ENCODE data around the gene MRC2. TPM values are rescaled to one million over a fixed set of nuclear protein-coding genes. Genes with fewer than 3 reads are reported as not detected.

Gene MRC2
- total RNA-seq, 2 donors from 2014 or later = 7.0 to 22.1 TPM

DNA sequence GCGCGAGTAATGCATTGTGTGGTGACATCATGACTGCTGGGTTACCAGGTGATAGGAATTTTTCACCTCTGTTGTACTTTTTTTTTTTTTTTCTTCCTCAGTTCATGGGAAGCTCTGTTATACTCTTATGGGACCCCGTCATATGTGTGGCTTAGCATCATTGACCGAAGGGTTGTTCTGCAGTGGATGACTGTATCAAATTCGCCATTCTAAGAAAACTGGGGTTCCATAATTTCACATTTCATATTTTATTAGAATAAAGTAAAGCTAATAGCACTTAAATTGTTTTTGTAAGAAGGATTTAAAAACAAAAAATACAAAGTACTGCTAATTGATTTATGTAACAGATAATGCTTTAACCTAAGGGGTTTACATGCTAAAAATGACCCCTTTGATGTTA is 32.0 kb upstream of the MRC2 start:
- intact Hi-C loops (cut with DNase I) = no loop called here
- Histone ChIP-seq H3K36me3 (replicated peaks in 1 of 2; ENCODE audit: insufficient read depth in 1 of 2, low read depth in 2 of 2) (peaks cover 0 to 15% of the 10 kb centered on the region in 2 donors), H3K9me3 (no peaks in the 10 kb centered on the region), H3K4me3 (no peak overlapping the region), H3K27ac (no peak overlapping the region), H3K27me3 (no peaks in the 10 kb centered on the region), H3K4me1 (no peaks in the 10 kb centered on the region)
- DNase-seq = no peak
- no peak for ATAC-seq
- TF ChIP-seq, protein P1, sequence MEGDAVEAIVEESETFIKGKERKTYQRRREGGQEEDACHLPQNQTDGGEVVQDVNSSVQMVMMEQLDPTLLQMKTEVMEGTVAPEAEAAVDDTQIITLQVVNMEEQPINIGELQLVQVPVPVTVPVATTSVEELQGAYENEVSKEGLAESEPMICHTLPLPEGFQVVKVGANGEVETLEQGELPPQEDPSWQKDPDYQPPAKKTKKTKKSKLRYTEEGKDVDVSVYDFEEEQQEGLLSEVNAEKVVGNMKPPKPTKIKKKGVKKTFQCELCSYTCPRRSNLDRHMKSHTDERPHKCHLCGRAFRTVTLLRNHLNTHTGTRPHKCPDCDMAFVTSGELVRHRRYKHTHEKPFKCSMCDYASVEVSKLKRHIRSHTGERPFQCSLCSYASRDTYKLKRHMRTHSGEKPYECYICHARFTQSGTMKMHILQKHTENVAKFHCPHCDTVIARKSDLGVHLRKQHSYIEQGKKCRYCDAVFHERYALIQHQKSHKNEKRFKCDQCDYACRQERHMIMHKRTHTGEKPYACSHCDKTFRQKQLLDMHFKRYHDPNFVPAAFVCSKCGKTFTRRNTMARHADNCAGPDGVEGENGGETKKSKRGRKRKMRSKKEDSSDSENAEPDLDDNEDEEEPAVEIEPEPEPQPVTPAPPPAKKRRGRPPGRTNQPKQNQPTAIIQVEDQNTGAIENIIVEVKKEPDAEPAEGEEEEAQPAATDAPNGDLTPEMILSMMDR (IDR thresholded peaks at IDR 0.05) = no peak
- no peak for TF ChIP-seq POLR2A (IDR thresholded peaks at IDR 0.05)
- 97% methylated on average over 5 of the region's 5 CpGs for WGBS, 2 donors

DNA sequence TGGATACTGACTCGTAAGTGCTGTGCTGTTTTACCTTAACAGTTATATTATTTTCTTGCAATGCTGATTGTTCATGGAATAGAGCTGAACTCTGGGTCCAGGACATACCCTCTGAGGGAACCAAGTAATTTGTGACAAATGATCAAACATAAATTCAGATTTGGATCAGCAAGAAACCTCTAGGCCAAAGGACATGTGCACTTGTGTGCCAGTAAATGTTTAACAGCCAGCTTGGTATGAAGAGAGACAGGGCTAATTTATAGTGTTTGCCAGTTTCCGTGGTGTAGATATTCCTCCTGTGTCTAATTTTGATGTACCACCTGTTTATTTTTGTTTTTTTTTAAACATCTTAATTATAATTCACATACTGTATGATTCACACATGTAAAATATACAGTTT is 30.8 kb upstream of the MRC2 start:
- no peaks in the 10 kb centered on the region for H3K4me1 ChIP-seq
- DNase-seq = no peak
- no peaks in the 10 kb centered on the region for H3K9me3 ChIP-seq
- no peak overlapping the region for H3K27ac ChIP-seq
- ATAC-seq = no peak
- 92 to 98% methylated on average over 2 of the region's 2 CpGs for WGBS, 2 donors
- intact Hi-C loops (cut with DNase I) = no loop called here
- no peak overlapping the region for H3K4me3 ChIP-seq
- H3K36me3 ChIP-seq (replicated peaks in 1 of 2; ENCODE audit: insufficient read depth in 1 of 2, low read depth in 2 of 2) = peaks cover 0 to 15% of the 10 kb centered on the region in 2 donors
- no peak for TF ChIP-seq POLR2A (IDR thresholded peaks at IDR 0.05)
- TF ChIP-seq, protein P1 (IDR thresholded peaks at IDR 0.05) = no peak
- H3K27me3 ChIP-seq = no peaks in the 10 kb centered on the region

DNA sequence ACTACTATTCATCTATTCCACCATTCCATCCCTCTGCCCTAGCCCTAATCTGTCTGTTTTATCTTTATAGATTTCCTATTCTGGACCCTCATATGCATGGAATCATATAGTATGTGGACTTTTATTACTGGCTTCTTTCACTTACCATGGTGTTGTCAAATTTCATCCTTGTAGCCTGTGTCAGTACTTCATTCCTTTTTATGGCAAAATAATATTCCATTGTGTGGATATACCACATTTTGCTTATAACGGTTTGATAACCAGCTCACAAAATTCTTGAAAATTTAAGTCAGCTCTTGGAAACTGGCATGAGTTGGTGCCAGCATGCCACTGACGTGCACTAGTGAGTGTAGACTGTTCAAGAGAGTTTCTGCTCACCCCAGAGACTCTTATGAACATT is 30.3 kb upstream of the MRC2 start:
- no peak for TF ChIP-seq POLR2A (IDR thresholded peaks at IDR 0.05)
- TF ChIP-seq, protein P1 (IDR thresholded peaks at IDR 0.05) = no peak
- Histone ChIP-seq H3K4me1 (no peaks in the 10 kb centered on the region), H3K4me3 (no peak overlapping the region), H3K27ac (no peak overlapping the region), H3K36me3 (replicated peaks in 1 of 2; ENCODE audit: insufficient read depth in 1 of 2, low read depth in 2 of 2) (peaks cover 0 to 15% of the 10 kb centered on the region in 2 donors), H3K27me3 (no peaks in the 10 kb centered on the region), H3K9me3 (no peaks in the 10 kb centered on the region)
- intact Hi-C loops (cut with DNase I) = no loop called here
- no peak for DNase-seq
- 96 to 98% methylated on average over 2 of the region's 2 CpGs for WGBS, 2 donors
- ATAC-seq = no peak

DNA sequence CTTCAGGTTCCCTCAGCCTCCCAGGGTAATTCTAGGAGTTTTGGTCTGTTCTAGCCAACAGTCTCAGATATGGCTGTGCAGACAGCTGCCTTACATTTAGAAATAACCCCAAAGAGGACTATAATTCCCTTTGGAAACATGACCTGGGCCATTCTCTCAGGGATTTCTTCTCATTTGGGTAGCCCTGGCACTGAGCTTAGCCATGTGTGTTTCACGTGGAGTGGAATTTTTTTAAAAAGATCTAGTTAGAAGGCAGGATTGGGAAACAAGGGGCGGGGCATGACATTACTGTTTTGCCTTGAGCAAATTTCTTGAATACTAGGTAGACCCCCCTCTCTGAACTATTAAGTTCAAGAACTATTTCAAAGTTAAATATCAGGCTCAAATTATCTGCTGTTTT is 29.6 kb upstream of the MRC2 start:
- Histone ChIP-seq H3K4me1 (no peaks in the 10 kb centered on the region), H3K36me3 (replicated peaks in 1 of 2; ENCODE audit: insufficient read depth in 1 of 2, low read depth in 2 of 2) (peaks cover 0 to 15% of the 10 kb centered on the region in 2 donors), H3K27me3 (no peaks in the 10 kb centered on the region), H3K4me3 (no peak overlapping the region), H3K27ac (no peak overlapping the region), H3K9me3 (no peaks in the 10 kb centered on the region)
- WGBS, 2 donors = 85 to 88% methylated on average over 2 of the region's 2 CpGs
- no peak for TF ChIP-seq POLR2A (IDR thresholded peaks at IDR 0.05)
- TF ChIP-seq, protein P1 (IDR thresholded peaks at IDR 0.05) = no peak
- DNase-seq (peak in 1 of 4 donors; percentile 14), ATAC-seq (no peak)
- intact Hi-C loops (cut with DNase I) = no loop called here

DNA sequence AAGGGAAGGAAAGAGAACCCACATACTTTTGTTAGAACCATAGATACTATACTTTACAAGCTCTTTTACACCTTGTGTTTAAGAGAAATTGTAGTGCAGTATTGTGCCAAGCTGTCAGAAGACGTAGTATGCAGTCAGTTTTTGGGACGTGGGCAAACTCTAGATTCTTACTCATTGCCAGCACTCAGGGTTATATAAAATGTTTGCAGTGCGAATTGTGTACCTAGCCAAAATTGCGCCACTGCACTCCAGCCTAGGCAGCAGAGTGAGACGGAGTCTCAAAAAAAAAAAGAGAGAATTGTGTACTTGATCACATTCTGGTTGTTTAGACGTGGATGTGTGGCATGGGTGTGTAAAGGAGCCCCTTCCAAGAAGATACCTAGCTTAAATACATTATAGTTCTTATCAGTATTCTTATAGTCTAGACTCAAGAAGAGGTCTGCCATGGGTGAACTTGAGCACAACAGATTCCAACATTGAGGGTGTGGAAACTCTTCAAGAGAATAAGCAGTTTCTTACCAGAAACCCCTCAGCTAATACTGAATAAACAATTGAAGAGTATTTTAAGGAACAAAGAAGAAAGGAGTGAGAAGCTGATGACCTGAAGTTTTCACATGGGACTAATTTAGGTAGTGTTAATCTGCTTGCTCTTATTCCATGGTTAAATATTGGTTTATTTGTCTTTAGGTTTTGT is 27.4 kb upstream of the MRC2 start:
- 88 to 94% methylated on average over 6 of the region's 6 CpGs for WGBS, 2 donors
- no peak for ATAC-seq
- no peak overlapping the region for H3K4me3 ChIP-seq
- no peak overlapping the region for H3K27ac ChIP-seq
- TF ChIP-seq, protein P1 (IDR thresholded peaks at IDR 0.05) = no peak
- no peak for TF ChIP-seq POLR2A (IDR thresholded peaks at IDR 0.05)
- no peaks in the 10 kb centered on the region for H3K9me3 ChIP-seq
- intact Hi-C loops (cut with DNase I) = no loop called here
- no peaks in the 10 kb centered on the region for H3K4me1 ChIP-seq
- no peaks in the 10 kb centered on the region for H3K27me3 ChIP-seq
- no peak for DNase-seq
- H3K36me3 ChIP-seq (replicated peaks in 1 of 2; ENCODE audit: insufficient read depth in 1 of 2, low read depth in 2 of 2) = peaks cover 0 to 16% of the 10 kb centered on the region in 2 donors
